CD4-positive, alpha-beta T cell treated with Interleukin-15 for 1 hour (primary cell): Measurements from ENCODE around the gene FAM177A1.
"Not testable (repeated sequence)": the region's sequence is repeated elsewhere in the genome, so short reads cannot be mapped to it uniquely, and the experiment has no call there.

Experiments
- DNase-seq: peaks from one replicate; pipeline ENCODE4 v3.0.0-alpha.2; 2020

Gene FAM177A1

GRCh38 chr14:35065731-35066130 lies 19.7 kb downstream of the FAM177A1 start:
- not testable (repeated sequence) for DNase-seq

- DNase-seq, result no peak
Observed at GRCh38 chr14:35068238-35069012, 22.4 kb downstream of the FAM177A1 start.

- no peak for DNase-seq
Observed at GRCh38 chr14:35072226-35072625, 26.2 kb downstream of the FAM177A1 start.

GRCh38 chr14:35073486-35073885 lies 27.4 kb downstream of the FAM177A1 start:
- DNase-seq, result no peak

GRCh38 chr14:35078082-35078481 lies 32.0 kb downstream of the FAM177A1 start:
- DNase-seq, result no peak

GRCh38 chr14:35079742-35080141 lies 33.7 kb downstream of the FAM177A1 start:
- DNase-seq, result no peak

- DNase-seq, result no peak
Observed at GRCh38 chr14:35083530-35084150, 37.6 kb downstream of the FAM177A1 start.

- no peak for DNase-seq
Observed at GRCh38 chr14:35085441-35085840, 39.4 kb downstream of the FAM177A1 start.

- DNase-seq, result no peak
Observed at GRCh38 chr14:35088514-35088913, 42.4 kb downstream of the FAM177A1 start.

GRCh38 chr14:35094645-35095044 lies 48.6 kb downstream of the FAM177A1 start:
- not testable (repeated sequence) for DNase-seq

- no peak for DNase-seq
Observed at GRCh38 chr14:35107866-35108265, 61.8 kb downstream of the FAM177A1 start.

- no peak for DNase-seq
Observed at GRCh38 chr14:35112641-35113040, 66.6 kb downstream of the FAM177A1 start.

- no peak for DNase-seq
Observed at GRCh38 chr14:35113308-35113950, 67.4 kb downstream of the FAM177A1 start.

- no peak for DNase-seq
Observed at GRCh38 chr14:35114036-35114435, 68.0 kb downstream of the FAM177A1 start.

- DNase-seq, result no peak
Observed at GRCh38 chr14:35116242-35116641, 70.2 kb downstream of the FAM177A1 start.

GRCh38 chr14:35117112-35117511 lies 71.0 kb downstream of the FAM177A1 start:
- no peak for DNase-seq

- DNase-seq, result no peak
Observed at GRCh38 chr14:35121026-35121886, 75.2 kb downstream of the FAM177A1 start.

- DNase-seq, result peak; percentile 96
Observed at GRCh38 chr14:35121887-35122695, 76.0 kb downstream of the FAM177A1 start, which contains the start of the genes PPP2R3C and PRORP. PPP2R3C (minus strand) TSS chr14:35121990; CDS start chr14:35121959, 31 bp downstream. PRORP (plus strand) TSS chr14:35122552; CDS start chr14:35123246, 694 bp downstream.

- no peak for DNase-seq
Observed at GRCh38 chr14:35122696-35123387, 76.8 kb downstream of the FAM177A1 start.

- DNase-seq, result no peak
Observed at GRCh38 chr14:35123388-35123703, 77.3 kb downstream of the FAM177A1 start.

GRCh38 chr14:35124127-35124526 lies 78.1 kb downstream of the FAM177A1 start:
- no peak for DNase-seq
